Limb (tissue), 2 donors: ENCODE measurements around the gene OR2A12.
"Not testable (repeated sequence)": the region's sequence is repeated elsewhere in the genome, so short reads cannot be mapped to it uniquely, and the experiment has no call there.

Source experiments
- DNase-seq, 2 donors: peaks; one replicate each; pipeline ENCODE4 v3.0.0-alpha.2; 2016; ENCODE audit errors: extremely low spot score in 2 of 2

Gene OR2A12, protein sequence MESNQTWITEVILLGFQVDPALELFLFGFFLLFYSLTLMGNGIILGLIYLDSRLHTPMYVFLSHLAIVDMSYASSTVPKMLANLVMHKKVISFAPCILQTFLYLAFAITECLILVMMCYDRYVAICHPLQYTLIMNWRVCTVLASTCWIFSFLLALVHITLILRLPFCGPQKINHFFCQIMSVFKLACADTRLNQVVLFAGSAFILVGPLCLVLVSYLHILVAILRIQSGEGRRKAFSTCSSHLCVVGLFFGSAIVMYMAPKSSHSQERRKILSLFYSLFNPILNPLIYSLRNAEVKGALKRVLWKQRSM

GRCh38 chr7:144085978-144086377, at the start of gene OR2A12:
Gene OR2A12 (plus strand): TSS chr7:144086278. CDS start chr7:144095108, 8,830 bp downstream.
- DNase-seq, result no peak

GRCh38 chr7:144036302-144036885, 49.7 kb upstream of the OR2A12 start:
- no peak for DNase-seq

GRCh38 chr7:144037414-144038035, 48.6 kb upstream of the OR2A12 start:
- DNase-seq, result no peak

DNA sequence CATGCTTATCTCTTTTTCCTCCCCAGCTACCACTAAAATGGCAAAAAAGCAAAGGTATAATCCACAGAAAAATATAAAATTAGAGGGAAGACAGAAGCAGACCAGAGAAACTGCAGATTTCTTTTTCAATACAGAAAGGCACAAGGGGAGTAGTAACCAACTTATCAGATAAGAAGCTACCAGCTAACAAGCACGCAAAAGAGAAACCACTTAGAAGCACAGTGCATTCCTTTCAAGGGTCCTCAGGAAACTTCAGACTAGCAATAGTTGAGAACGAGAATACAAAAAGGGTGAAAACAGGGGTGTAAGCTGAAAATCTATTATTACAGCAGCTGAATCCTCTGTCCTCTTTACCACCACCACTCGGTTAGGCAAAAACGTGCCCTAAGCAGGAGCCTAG, 47.2 kb upstream of the OR2A12 start:
- DNase-seq, result no peak

GRCh38 chr7:144048648-144049047, 37.4 kb upstream of the OR2A12 start, which contains the start of gene OR2A5:
Gene OR2A5 (plus strand): TSS chr7:144048948. CDS start chr7:144050402, 1,454 bp downstream.
- no peak for DNase-seq

- no peak for DNase-seq
These were observed 36.6 kb upstream of the OR2A12 start for GRCh38 chr7:144049491-144049890.

DNA sequence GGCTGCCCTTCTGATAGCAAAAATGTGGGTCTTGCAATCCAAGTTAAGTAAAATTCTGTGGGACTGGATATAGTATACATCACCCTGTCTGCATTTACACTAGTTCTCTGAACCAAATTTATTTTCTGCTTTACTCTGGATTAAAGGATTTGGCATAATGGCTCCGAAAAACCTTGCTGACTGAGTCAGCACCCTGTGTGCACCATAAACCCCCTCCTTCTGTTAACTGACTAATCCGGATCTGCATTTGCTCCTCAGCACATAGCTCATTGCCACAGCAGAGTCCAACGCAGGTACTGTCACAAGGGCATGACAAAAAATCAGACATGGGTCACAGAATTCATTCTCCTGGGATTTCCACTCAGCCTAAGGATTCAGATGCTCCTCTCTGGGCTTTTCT, 36.0 kb upstream of the OR2A12 start:
- DNase-seq, result no peak

GRCh38 chr7:144050884-144051283, 35.2 kb upstream of the OR2A12 start:
- DNase-seq, result not testable (repeated sequence)

- DNase-seq, result no peak
These were observed 28.1 kb upstream of the OR2A12 start for GRCh38 chr7:144057954-144058353.

GRCh38 chr7:144063710-144064109, 22.4 kb upstream of the OR2A12 start:
- DNase-seq, result no peak

GRCh38 chr7:144069511-144069910, 16.6 kb upstream of the OR2A12 start, which contains the start of gene OR2A25:
Gene OR2A25 (plus strand): TSS chr7:144069811. CDS start chr7:144074220, 4,409 bp downstream.
- DNase-seq, result no peak

- no peak for DNase-seq
These were observed 16.1 kb upstream of the OR2A12 start for GRCh38 chr7:144069953-144070352.

DNA sequence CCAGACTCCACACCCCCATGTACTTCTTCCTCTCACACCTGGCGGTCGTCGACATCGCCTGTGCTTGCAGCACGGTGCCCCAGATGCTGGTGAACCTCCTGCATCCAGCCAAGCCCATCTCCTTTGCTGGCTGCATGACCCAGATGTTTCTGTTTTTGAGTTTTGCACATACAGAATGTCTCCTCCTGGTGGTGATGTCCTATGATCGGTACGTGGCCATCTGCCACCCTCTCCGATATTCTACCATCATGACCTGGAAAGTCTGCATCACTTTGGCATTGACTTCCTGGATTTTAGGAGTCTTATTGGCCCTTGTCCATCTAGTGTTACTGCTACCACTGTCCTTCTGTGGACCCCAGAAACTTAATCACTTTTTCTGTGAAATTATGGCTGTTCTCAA, 11.7 kb upstream of the OR2A12 start:
- no peak for DNase-seq

DNA sequence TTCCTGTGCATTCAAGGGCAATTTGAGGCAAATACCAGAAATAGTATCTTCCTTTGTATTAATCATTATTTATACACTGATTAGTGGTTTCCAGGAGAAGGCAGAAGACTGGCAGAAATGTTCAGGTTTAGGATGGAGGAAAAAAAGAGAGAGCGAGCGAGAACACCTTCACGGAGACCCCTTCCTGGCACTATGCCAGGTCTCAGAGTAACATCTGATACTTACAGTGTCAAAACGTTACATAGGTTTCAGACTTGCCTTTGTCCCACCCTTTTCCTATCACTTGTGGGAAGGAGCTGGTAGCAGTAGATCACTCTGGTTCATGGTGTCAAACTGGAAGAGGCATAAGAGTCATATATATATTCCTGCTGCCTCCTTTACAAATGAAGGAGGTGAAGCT, 652 bp downstream of the OR2A12 start:
- DNase-seq, result no peak

DNA sequence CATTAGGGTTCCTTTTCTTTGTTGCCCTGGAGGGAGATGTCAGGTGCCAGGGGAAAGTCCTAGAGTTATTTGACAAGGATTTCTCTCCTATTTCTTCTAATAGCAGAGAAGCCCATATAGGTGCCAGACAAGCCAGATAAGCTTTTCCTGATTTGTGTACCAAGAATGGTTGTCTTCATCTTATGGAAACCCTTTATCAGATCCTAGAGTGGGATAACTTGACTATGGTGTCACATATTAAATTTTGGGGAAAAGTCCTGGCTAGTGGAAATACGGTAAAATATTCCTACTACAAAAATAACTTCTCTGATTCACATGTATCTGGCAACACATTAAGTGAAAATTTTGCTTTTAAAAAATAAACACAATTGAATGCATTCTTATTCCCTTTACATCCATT, 1.2 kb downstream of the OR2A12 start:
- no peak for DNase-seq

DNA sequence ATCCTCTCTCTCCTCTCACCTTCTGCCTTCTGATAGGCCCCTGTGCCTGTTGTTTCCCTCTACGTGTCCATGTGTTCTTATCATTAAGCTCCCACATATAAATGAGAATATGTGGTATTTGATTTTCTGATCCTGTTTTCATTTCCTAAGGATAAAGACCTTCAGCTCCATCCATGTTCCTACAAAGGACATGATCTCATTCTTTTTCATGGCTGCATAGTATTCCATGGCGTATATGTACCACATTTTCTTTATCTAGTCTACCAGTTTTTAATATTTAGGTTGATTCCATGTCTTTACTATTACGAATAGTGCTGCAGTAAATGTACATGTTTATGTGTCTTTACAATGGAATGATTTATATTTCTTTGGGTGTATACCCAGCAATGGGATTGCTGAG, 4.6 kb downstream of the OR2A12 start:
- no peak for DNase-seq

DNA sequence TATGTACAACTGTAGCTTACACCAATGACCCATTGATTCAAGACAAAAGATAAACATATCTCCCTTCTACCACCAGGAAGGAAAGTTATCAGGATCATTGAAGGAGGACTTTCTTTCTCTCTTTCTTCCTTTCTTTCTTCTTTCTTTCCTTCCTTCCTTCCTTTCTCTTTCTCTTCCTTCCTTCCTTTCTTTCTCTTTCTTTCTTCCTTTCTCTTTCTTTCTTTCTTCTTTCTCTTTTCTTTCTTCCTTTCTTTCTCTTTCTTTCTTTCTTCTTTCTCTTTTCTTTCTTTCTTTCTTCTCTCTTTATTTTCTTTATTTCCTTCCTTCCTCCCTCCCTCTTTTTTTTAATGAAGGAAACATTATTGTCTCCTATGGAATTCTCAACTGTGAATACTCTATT, 12.7 kb downstream of the OR2A12 start:
- DNase-seq, result no peak

- DNase-seq, result no peak
These were observed 14.5 kb downstream of the OR2A12 start for GRCh38 chr7:144100607-144101006.

- DNase-seq, result no peak
These were observed 16.0 kb downstream of the OR2A12 start for GRCh38 chr7:144102041-144102440.

GRCh38 chr7:144105211-144105610, 19.1 kb downstream of the OR2A12 start:
- DNase-seq, result no peak

DNA sequence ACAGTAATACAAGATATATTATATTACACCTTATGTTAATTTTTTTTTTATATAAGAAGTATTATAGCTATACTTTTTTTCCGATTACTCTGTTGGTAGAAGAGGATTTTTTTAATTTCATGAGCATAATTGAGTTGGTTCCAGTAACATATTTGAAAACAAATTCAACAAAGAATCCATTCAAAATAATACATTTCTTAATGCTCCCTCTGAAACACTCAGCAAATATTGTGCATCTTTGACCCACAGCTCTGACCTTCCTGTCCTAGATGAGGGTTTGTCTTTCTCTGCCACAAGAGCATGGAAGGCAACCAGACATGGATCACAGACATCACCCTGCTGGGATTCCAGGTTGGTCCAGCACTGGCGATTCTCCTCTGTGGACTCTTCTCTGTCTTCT, 23.2 kb downstream of the OR2A12 start, which contains the start of gene OR2A2:
Gene OR2A2 (plus strand): TSS at position 301 of the 400 bp plus-strand sequence. CDS start 0 bp downstream, at position 301.
- DNase-seq, result no peak

DNA sequence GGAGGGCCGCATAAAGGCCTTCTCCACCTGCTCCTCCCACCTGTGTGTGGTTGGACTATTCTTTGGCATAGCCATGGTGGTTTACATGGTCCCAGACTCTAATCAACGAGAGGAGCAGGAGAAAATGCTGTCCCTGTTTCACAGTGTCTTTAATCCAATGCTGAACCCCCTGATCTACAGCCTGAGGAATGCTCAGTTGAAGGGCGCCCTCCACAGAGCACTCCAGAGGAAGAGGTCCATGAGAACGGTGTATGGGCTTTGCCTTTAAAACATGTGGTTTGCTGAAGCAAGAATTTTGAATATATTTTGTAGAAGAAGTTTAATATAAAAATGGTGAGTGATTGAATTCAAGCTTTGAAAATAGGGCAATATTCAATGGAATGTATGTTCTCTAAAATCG, 24.2 kb downstream of the OR2A12 start:
- DNase-seq, result no peak

DNA sequence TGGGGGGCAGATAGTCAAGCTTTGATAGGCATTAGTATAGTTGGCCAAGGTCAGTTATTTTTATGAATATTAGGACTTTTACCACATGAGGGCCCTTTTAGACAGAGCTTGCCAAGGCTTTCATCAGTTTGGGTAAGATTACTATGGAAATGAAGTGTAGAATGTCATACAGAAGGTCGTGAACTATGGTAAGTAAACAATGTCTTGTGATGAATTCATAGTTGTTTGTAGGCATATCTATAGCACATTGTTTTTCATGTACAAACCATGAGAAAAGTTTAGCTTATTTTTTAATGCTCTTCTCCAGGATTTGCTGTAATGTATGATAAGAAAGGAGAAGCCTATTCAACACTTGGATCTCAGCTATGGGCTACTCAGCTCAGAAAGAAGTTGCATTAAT, 27.6 kb downstream of the OR2A12 start:
- no peak for DNase-seq
